ENCODE data around the gene OTOA.
"Not testable (repeated sequence)": the region's sequence is repeated elsewhere in the genome, so short reads cannot be mapped to it uniquely, and the experiment has no call there.

OTOA gene

GRCh38 chr16:21663889-21664647 lies at the start of gene OTOA:
OTOA (plus strand) TSS chr16:21663968; CDS start chr16:21678515, 14,547 bp downstream.
- in situ Hi-C loops (cut with MboI; ENCODE audit: low sequenced_read_pairs) = no loop called here

DNA sequence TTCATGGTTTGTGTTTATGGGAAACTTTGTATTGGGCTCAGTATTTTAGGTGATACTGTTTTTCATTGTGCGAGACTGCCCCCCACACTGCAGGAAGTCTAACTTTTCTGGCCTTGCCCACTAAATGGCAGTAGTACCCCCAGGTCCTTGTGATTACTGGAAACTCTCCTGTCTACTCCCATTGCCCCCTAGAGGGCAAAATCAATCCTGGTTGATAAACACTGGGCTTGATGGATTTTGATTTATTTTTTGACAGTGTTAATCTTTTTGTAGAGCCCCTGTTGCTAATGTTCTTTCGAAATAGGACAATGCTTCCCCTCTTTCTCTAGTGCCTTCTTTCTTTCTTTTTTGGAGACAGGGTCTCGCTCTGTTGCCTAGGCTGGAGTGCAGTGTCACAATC lies 48.9 kb upstream of the OTOA start:
- in situ Hi-C loops (cut with MboI; ENCODE audit: low sequenced_read_pairs) = no loop called here

DNA sequence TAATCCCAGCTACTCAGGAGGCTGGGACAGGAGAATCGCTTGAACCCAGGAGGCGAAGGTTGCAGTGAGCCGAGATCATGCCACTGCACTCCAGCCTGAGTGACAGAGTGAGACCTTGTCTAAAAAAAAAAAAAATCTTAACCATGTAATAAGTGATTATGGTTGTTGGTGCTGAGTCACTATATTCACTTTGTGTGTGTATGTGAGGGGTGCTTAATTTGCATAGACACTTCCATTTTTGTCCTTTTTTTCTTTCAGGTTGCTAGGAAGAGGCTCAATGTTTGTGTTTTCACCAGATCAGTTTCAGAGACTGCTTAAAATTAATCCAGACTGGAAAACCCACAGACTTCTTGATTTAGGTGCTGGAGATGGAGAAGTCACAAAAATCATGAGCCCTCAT lies 46.2 kb upstream of the OTOA start:
- in situ Hi-C loops (cut with MboI; ENCODE audit: low sequenced_read_pairs) = no loop called here

- in situ Hi-C loops (cut with MboI; ENCODE audit: low sequenced_read_pairs) = no loop called here
Observed at GRCh38 chr16:21618281-21618680, 45.5 kb upstream of the OTOA start.

- in situ Hi-C loops (cut with MboI; ENCODE audit: low sequenced_read_pairs) = no loop called here
Observed at GRCh38 chr16:21619765-21620425, 43.9 kb upstream of the OTOA start.

GRCh38 chr16:21620592-21620991 lies 43.2 kb upstream of the OTOA start:
- in situ Hi-C loops (cut with MboI; ENCODE audit: low sequenced_read_pairs) = no loop called here

DNA sequence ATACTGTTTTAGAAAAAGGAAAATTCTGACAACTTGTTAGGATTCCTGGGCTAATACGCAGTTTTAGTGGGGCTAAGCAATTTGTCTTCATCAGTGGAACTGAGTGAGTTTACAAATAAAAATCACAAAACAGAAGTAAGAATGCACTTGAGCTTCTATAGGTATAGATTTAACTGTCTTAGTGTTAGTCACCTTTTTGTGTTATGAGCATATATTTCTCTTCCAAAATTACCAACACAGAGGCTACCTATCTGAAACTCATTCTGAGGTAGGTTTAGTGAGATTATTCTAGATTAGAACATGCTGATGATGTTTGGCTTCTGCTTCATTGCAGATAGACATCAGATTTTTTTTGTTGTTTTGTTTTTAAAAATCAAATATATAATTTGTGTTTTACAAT lies 41.2 kb upstream of the OTOA start:
- in situ Hi-C loops (cut with MboI; ENCODE audit: low sequenced_read_pairs) = no loop called here

GRCh38 chr16:21625026-21625425 lies 38.7 kb upstream of the OTOA start:
- in situ Hi-C loops (cut with MboI; ENCODE audit: low sequenced_read_pairs) = no loop called here

GRCh38 chr16:21626659-21627277 lies 37.0 kb upstream of the OTOA start:
- in situ Hi-C loops (cut with MboI; ENCODE audit: low sequenced_read_pairs) = no loop called here

DNA sequence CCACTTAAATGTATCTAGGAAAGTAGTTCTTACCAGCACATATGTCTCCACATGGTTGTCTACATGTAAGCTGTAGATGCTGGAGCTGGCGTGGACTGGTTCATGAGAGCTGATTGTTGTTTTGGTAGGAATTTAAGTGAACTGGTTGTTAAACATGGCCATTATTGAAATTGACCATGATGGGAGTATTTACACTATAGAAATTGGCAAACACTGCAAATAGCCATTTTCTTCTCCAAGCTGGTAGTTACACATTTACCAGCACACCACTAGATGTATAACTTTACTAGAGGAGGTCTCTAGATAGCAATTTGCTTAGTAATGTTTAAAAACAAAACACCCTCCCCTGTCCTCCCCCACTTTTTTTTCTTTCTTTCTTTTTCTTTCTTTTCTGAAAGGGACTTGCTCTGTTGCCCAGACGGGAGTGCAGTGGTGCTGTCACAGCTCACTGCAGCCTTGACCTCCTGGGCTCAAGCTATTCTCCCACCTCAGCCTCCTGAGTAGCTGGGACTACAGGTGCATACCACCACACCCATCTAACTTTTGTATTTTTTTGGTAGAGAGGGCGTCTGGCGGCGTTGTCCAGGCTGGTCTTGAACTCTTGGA lies 35.5 kb upstream of the OTOA start:
- in situ Hi-C loops (cut with MboI; ENCODE audit: low sequenced_read_pairs) = no loop called here

GRCh38 chr16:21628772-21629171 lies 35.0 kb upstream of the OTOA start:
- in situ Hi-C loops (cut with MboI; ENCODE audit: low sequenced_read_pairs) = no loop called here

DNA sequence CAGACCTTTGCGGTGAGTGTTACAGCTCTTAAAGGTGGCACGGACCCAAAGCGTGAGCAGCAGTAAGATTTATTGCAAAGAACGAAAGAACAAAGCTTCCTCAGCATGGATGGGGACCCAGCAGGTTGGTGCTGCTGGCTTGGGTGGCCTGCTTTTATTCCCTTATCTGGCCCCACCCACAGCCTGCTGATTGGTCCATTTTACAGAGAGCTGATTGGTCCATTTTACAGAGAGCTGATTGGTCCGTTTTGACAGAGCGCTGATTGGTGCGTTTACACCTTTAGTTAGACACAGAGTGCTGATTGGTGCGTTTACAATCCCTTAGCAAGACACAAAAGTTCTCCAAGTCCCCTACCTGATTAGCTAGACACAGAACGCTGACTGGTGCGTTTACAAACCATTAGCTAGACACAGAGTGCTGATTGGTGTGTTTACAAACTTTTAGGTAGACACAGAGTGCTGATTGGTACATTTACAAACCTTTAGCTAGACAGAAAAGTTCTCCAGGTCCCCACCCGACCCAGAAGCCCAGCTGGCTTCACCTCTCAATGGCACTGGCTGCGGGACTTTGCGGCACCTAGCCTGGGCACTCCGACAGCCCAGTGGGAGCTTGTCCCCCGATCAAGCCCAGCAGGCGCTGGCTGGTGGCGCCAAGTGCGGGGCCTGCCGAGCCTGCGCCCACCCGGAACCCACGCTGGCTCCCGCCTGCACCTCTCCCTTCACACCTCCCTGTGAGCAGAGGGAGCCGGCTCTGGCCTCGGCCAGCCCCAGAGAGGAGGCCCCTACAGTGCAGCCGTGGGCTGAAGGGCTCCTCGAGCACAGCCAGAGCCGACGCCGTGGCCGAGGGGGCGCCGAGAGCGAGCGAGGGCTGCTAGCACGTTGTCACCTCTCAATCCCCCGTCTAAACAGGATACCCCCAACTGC lies 33.9 kb upstream of the OTOA start:
- in situ Hi-C loops (cut with MboI; ENCODE audit: low sequenced_read_pairs) = not testable (repeated sequence)

DNA sequence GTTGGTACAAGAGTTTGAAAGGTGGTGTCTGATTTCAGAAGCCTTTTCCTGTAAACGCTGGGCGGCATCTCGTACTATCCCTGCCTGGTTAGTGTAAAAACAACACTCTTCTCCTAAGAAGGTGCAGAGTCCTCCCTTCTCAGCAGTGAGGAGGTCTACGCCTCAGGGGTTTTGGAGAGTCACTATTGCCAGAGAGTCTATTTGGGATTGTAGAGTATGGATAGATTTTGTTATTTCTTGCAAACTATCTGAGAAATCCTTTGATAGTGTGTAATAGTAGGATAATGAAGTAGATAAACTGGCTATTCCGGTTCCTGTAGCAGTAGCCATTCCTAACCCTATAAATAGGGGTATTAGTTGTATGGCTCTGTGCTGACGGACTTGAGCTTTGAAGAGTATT lies 32.9 kb upstream of the OTOA start:
- in situ Hi-C loops (cut with MboI; ENCODE audit: low sequenced_read_pairs) = not testable (repeated sequence)

GRCh38 chr16:21631376-21631775 lies 32.4 kb upstream of the OTOA start:
- in situ Hi-C loops (cut with MboI; ENCODE audit: low sequenced_read_pairs) = not testable (repeated sequence)

GRCh38 chr16:21631951-21632575 lies 31.7 kb upstream of the OTOA start:
- in situ Hi-C loops (cut with MboI; ENCODE audit: low sequenced_read_pairs) = not testable (repeated sequence)

DNA sequence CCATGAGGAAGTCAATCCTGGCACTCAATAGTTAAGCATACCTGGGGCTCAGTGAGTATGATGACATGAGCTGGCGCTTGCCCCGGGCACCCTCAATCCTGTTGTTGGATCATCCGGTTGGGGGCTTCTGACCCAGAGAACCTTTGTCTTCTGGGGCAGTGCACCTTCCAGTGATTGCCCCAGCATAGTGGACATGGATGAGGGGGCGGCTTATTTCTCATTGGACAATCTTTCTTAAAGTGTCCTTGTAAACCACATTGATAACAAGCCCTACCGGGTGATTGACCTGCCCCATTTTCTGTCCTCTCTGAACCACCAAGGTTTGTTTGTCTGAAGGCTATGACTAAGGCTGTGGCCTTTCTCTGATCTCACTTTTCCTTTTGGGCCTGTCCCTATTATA lies 29.6 kb upstream of the OTOA start:
- in situ Hi-C loops (cut with MboI; ENCODE audit: low sequenced_read_pairs) = no loop called here

GRCh38 chr16:21635694-21636093 lies 28.1 kb upstream of the OTOA start:
- in situ Hi-C loops (cut with MboI; ENCODE audit: low sequenced_read_pairs) = not testable (repeated sequence)

GRCh38 chr16:21637032-21637968 lies 26.5 kb upstream of the OTOA start:
- in situ Hi-C loops (cut with MboI; ENCODE audit: low sequenced_read_pairs) = no loop called here

- in situ Hi-C loops (cut with MboI; ENCODE audit: low sequenced_read_pairs) = no loop called here
Observed at GRCh38 chr16:21638573-21638975, 25.2 kb upstream of the OTOA start.

Measured in HL-60/S4 treated with phorbol 12-myristate 13-acetate at 8.2 ng/mL for 4 days and 3 days (cell line).